Measurements from ENCODE around the gene CTSG. TPM values are rescaled to one million over a fixed set of nuclear protein-coding genes. Genes with fewer than 3 reads are reported as not detected.

CTSG gene
- not detected in 3 replicates for polyA plus RNA-seq
- polyA plus RNA-seq (2011; ENCODE audit: low read depth), result not detected
- not detected in 2 replicates for polyA plus RNA-seq (2011; cell fraction: cytosol; rRNA removed)
- polyA plus RNA-seq (2011; cell fraction: nucleus; rRNA removed), result not detected in 2 replicates
- polyA plus RNA-seq (2012; ENCODE audit: low replicate concordance), result not detected in 2 replicates
- not detected in 3 replicates for polyA minus RNA-seq
- not detected for polyA minus RNA-seq (2011; cell fraction: cytosol; rRNA and poly(A)+ RNA removed)
- polyA minus RNA-seq (2011; cell fraction: nucleus; rRNA and poly(A)+ RNA removed), result not detected in 2 replicates

- Histone ChIP-seq H3K4me1 (ENCODE audit: control insufficient read depth, extremely low read depth, insufficient read depth, low read length) (no peaks in the 10 kb centered on the region), H3K4me3 (ENCODE audit: control insufficient read depth in 2 of 3, extremely low read depth in 1 of 3, insufficient read depth in 2 of 3, low read depth in 1 of 3, low read length in 3 of 3) (no peak within 1 kb of the TSS), H3K27me3 (ENCODE audit: control insufficient read depth, extremely low read depth, insufficient read depth, low read length) (no peaks in the 10 kb centered on the region), H4K20me1 (ENCODE audit: control insufficient read depth, extremely low read depth, insufficient read depth, low read length) (no peaks in the 10 kb centered on the region), H3K27ac (ENCODE audit: control insufficient read depth, insufficient read depth, low read length) (no peak within 1 kb of the TSS), H3K9me1 (ENCODE audit: control insufficient read depth, extremely low read depth, insufficient read depth, low read length) (no peaks in the 10 kb centered on the region), H3K9me3 (ENCODE audit: control insufficient read depth, low read depth, low read length) (no peaks in the 10 kb centered on the region), H3K4me2 (ENCODE audit: control insufficient read depth, extremely low read depth, insufficient read depth, low read depth, low read length) (no peak within 1 kb of the TSS), H3K79me2 (ENCODE audit: control insufficient read depth, insufficient read depth, low read length) (no peaks in the 10 kb centered on the region), H2AFZ (ENCODE audit: control insufficient read depth, low read length) (no peak within 1 kb of the TSS), H3K9ac (ENCODE audit: control insufficient read depth, extremely low read depth, insufficient read depth, low read length) (no peak within 1 kb of the TSS), H3K36me3 (ENCODE audit: control insufficient read depth in 2 of 2, extremely low read depth in 1 of 2, insufficient read depth in 2 of 2, low read length in 2 of 2) (no peaks in the 10 kb centered on the region)
- TF ChIP-seq CTCF (optimal IDR thresholded peaks at IDR 0.05 in 1 of 3, IDR thresholded peaks at IDR 0.05 in 1 of 3, conservative IDR thresholded peaks at IDR 0.05 in 1 of 3; ENCODE audit: extremely low read depth in 1 of 3, insufficient read depth in 2 of 3, low read length in 3 of 3) (no peak), EZH2 (IDR thresholded peaks at IDR 0.05; ENCODE audit: low read length) (no peak)
- dilution Hi-C loops (cut with MboI; ENCODE audit: extremely low pct_ligation_motif_present, low sequenced_read_pairs), result no loop called here
- no peak for FAIRE-seq
- no peak for DNase-seq (ENCODE audit: low read depth, low spot score)
Observed at GRCh38 chr14:24576182-24576581, at the start of gene CTSG. Gene CTSG, minus strand, starts transcription at chr14:24576250. Its CDS starts 27 bp downstream, at chr14:24576223.

GRCh38 chr14:24613747-24614146 is 37.7 kb upstream of the CTSG start:
- Histone ChIP-seq H3K9me1 (ENCODE audit: control insufficient read depth, extremely low read depth, insufficient read depth, low read length) (no peaks in the 10 kb centered on the region), H3K27me3 (ENCODE audit: control insufficient read depth, extremely low read depth, insufficient read depth, low read length) (no peaks in the 10 kb centered on the region), H3K27ac (ENCODE audit: control insufficient read depth, insufficient read depth, low read length) (peak overlapping the region; percentile 45), H3K4me2 (ENCODE audit: control insufficient read depth, extremely low read depth, insufficient read depth, low read depth, low read length) (peak overlapping the region; percentile 49), H3K4me3 (ENCODE audit: control insufficient read depth in 2 of 3, extremely low read depth in 1 of 3, insufficient read depth in 2 of 3, low read depth in 1 of 3, low read length in 3 of 3) (no peak overlapping the region), H4K20me1 (ENCODE audit: control insufficient read depth, extremely low read depth, insufficient read depth, low read length) (no peaks in the 10 kb centered on the region), H3K9me3 (ENCODE audit: control insufficient read depth, low read depth, low read length) (no peaks in the 10 kb centered on the region), H3K4me1 (ENCODE audit: control insufficient read depth, extremely low read depth, insufficient read depth, low read length) (peaks cover 20% of the 10 kb centered on the region), H3K79me2 (ENCODE audit: control insufficient read depth, insufficient read depth, low read length) (no peaks in the 10 kb centered on the region), H2AFZ (ENCODE audit: control insufficient read depth, low read length) (peak overlapping the region; percentile 54), H3K36me3 (ENCODE audit: control insufficient read depth in 2 of 2, extremely low read depth in 1 of 2, insufficient read depth in 2 of 2, low read length in 2 of 2) (no peaks in the 10 kb centered on the region), H3K9ac (ENCODE audit: control insufficient read depth, extremely low read depth, insufficient read depth, low read length) (peak overlapping the region; percentile 1)
- FAIRE-seq, result no peak
- dilution Hi-C loops (cut with MboI; ENCODE audit: extremely low pct_ligation_motif_present, low sequenced_read_pairs), result no loop called here
- TF ChIP-seq EZH2 (IDR thresholded peaks at IDR 0.05; ENCODE audit: low read length) (no peak), CTCF (optimal IDR thresholded peaks at IDR 0.05 in 1 of 3, IDR thresholded peaks at IDR 0.05 in 1 of 3, conservative IDR thresholded peaks at IDR 0.05 in 1 of 3; ENCODE audit: extremely low read depth in 1 of 3, insufficient read depth in 2 of 3, low read length in 3 of 3) (no peak)
- no peak for DNase-seq (ENCODE audit: low read depth, low spot score)

All from keratinocyte (primary cell).